ENCODE data around the gene NPIPB8.

GRCh38 chr16:28592979-28593553 is 44.8 kb upstream of the NPIPB8 start:
- TF ChIP-seq EZH2 (IDR thresholded peaks at IDR 0.05; ENCODE audit: low read length, unreplicated experiment) (no peak), CTCF (conservative IDR thresholded peaks at IDR 0.05; ENCODE audit: low read depth, low read length) (no peak)

Measured in PC-3 (cell line).